Measurements from ENCODE around the gene OPHN1. TPM values are rescaled to one million over a fixed set of nuclear protein-coding genes. Genes with fewer than 3 reads are reported as not detected.
"Not testable (repeated sequence)": the region's sequence is repeated elsewhere in the genome, so short reads cannot be mapped to it uniquely, and the experiment has no call there.

OPHN1 gene
- total and polyA plus RNA-seq, 3 experiments from 2014 or later: 0.20 TPM; not detected in 2

DNA sequence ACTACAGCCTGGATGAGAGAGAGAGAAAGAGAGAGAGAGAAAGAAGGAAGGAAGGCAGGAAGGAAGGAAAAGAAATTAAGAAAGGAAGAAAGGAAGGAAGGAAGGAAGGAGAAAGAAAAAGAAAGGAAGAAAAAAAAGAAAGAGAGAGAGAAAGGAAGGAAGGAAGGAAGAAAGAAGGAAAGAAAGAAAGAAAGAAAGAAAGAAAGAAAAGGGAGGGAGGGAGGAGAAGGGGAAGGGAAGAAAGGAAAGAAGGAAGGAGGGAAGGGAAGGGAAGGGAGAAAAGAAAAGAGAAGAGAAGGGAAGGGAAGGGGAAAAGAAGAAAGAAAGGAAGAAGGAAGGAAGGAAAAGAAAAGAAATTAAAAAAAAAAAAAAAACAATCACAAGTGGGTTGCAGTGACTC, 146.3 kb downstream of the OPHN1 start:
- Mint-ChIP-seq H3K27ac (no peak overlapping the region), H3K36me3 (no peaks in the 10 kb centered on the region)

GRCh38 chrX:68286076-68286475, 147.2 kb downstream of the OPHN1 start:
- no peak overlapping the region for H3K27ac ChIP-seq (ENCODE audit: low read depth, low read length)
- Mint-ChIP-seq H3K27me3 (peaks cover 0 to 9% of the 10 kb centered on the region in 2 donors), H3K27ac (no peak overlapping the region), H3K4me3 (no peak overlapping the region), H3K9me3 (peaks cover 0 to 1% (median 0%) of the 10 kb centered on the region in 5 donors), H3K4me1 (no peaks in the 10 kb centered on the region), H3K36me3 (no peaks in the 10 kb centered on the region)
- no peak for DNase-seq
- H3K27me3 ChIP-seq (ENCODE audit: insufficient read depth, low read length, poor library complexity, severe bottlenecking): no peaks in the 10 kb centered on the region
- no peaks in the 10 kb centered on the region for H3K9me3 ChIP-seq (ENCODE audit: low read length)
- H3K4me1 ChIP-seq (ENCODE audit: insufficient read depth, low read length): no peaks in the 10 kb centered on the region
- no peaks in the 10 kb centered on the region for H3K36me3 ChIP-seq (ENCODE audit: insufficient read depth, low read length)
- CTCF ChIA-PET: no interaction called here
- H3K4me3 ChIP-seq (ENCODE audit: low read length): no peak overlapping the region
- POLR2A ChIA-PET: no interaction called here

More for the DNA sequence above, 146.3 kb downstream of the OPHN1 start:
- POLR2A ChIA-PET: no interaction called here
- DNase-seq: no peak
- Histone ChIP-seq H3K27ac (ENCODE audit: low read depth, low read length) (no peak overlapping the region), H3K4me1 (ENCODE audit: insufficient read depth, low read length) (no peaks in the 10 kb centered on the region), H3K9me3 (ENCODE audit: low read length) (no peaks in the 10 kb centered on the region), H3K4me3 (ENCODE audit: low read length) (no peak overlapping the region), H3K27me3 (ENCODE audit: insufficient read depth, low read length, poor library complexity, severe bottlenecking) (no peaks in the 10 kb centered on the region), H3K36me3 (ENCODE audit: insufficient read depth, low read length) (no peaks in the 10 kb centered on the region)
- Mint-ChIP-seq H3K27me3 (peaks cover 0 to 9% of the 10 kb centered on the region in 2 donors), H3K4me1 (no peaks in the 10 kb centered on the region), H3K4me3 (no peak overlapping the region), H3K9me3 (peaks cover 0 to 1% (median 0%) of the 10 kb centered on the region in 5 donors)
- CTCF ChIA-PET: no interaction called here

GRCh38 chrX:68284281-68284904, 148.9 kb downstream of the OPHN1 start:
- POLR2A ChIA-PET: no interaction called here

DNA sequence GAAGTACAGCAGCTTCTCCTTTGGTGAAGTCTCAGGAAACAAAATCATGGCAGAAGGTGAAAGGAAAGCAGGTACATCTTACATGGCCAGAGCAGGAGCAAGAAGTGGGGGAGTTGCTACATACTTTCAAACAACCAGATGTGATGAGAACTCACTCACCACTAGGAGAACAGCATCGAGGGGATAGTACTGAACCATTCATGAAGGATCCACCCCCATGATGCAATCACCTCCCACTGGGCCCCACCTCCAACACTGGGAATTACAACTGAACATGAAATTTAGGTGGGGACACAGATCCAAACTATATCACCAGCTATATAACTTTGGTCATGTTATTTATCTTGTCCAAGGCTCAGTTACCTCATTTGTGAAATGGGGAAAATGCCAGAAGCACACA, 159.4 kb downstream of the OPHN1 start:
- POLR2A ChIA-PET: no interaction called here
- H3K4me1 Mint-ChIP-seq: no peaks in the 10 kb centered on the region
- CTCF ChIA-PET: no interaction called here

More at GRCh38 chrX:68284281-68284904, 148.9 kb downstream of the OPHN1 start:
- no peaks in the 10 kb centered on the region for H3K9me3 ChIP-seq (ENCODE audit: low read length)
- H3K9me3 Mint-ChIP-seq: peaks cover 0 to 1% (median 0%) of the 10 kb centered on the region in 5 donors
- H3K27me3 ChIP-seq (ENCODE audit: insufficient read depth, low read length, poor library complexity, severe bottlenecking): no peaks in the 10 kb centered on the region
- H3K4me3 ChIP-seq (ENCODE audit: low read length): no peak overlapping the region
- no peaks in the 10 kb centered on the region for H3K4me1 Mint-ChIP-seq
- no peaks in the 10 kb centered on the region for H3K36me3 ChIP-seq (ENCODE audit: insufficient read depth, low read length)
- no peak overlapping the region for H3K27ac Mint-ChIP-seq
- DNase-seq: no peak
- no peaks in the 10 kb centered on the region for H3K36me3 Mint-ChIP-seq
- H3K4me3 Mint-ChIP-seq: no peak overlapping the region
- peaks cover 0 to 8% of the 10 kb centered on the region in 2 donors for H3K27me3 Mint-ChIP-seq
- no peaks in the 10 kb centered on the region for H3K4me1 ChIP-seq (ENCODE audit: insufficient read depth, low read length)
- no peak overlapping the region for H3K27ac ChIP-seq (ENCODE audit: low read depth, low read length)
- CTCF ChIA-PET: no interaction called here

GRCh38 chrX:68264793-68265192, 168.5 kb downstream of the OPHN1 start:
- H3K4me3 Mint-ChIP-seq; H3K27me3 Mint-ChIP-seq; CTCF ChIA-PET; H3K4me1 ChIP-seq (ENCODE audit: insufficient read depth, low read length); H3K27ac Mint-ChIP-seq; H3K9me3 Mint-ChIP-seq; DNase-seq; H3K36me3 Mint-ChIP-seq; H3K9me3 ChIP-seq (ENCODE audit: low read length); H3K27me3 ChIP-seq (ENCODE audit: insufficient read depth, low read length, poor library complexity, severe bottlenecking); POLR2A ChIA-PET; H3K27ac ChIP-seq (ENCODE audit: low read depth, low read length); H3K4me3 ChIP-seq (ENCODE audit: low read length); H3K4me1 Mint-ChIP-seq; H3K36me3 ChIP-seq (ENCODE audit: insufficient read depth, low read length): not testable (repeated sequence)

More for the DNA sequence above, 159.4 kb downstream of the OPHN1 start:
- Histone ChIP-seq H3K4me3 (ENCODE audit: low read length) (no peak overlapping the region), H3K27ac (ENCODE audit: low read depth, low read length) (no peak overlapping the region), H3K9me3 (ENCODE audit: low read length) (no peaks in the 10 kb centered on the region), H3K36me3 (ENCODE audit: insufficient read depth, low read length) (no peaks in the 10 kb centered on the region), H3K4me1 (ENCODE audit: insufficient read depth, low read length) (no peaks in the 10 kb centered on the region), H3K27me3 (ENCODE audit: insufficient read depth, low read length, poor library complexity, severe bottlenecking) (no peaks in the 10 kb centered on the region)
- Mint-ChIP-seq H3K9me3 (no peaks in the 10 kb centered on the region), H3K36me3 (no peaks in the 10 kb centered on the region), H3K27ac (no peak overlapping the region), H3K27me3 (no peaks in the 10 kb centered on the region), H3K4me3 (no peak overlapping the region)
- DNase-seq: no peak

GRCh38 chrX:68261060-68261672, 172.1 kb downstream of the OPHN1 start:
- Mint-ChIP-seq H3K9me3 (no peaks in the 10 kb centered on the region), H3K4me3 (no peak overlapping the region), H3K4me1 (no peaks in the 10 kb centered on the region), H3K27me3 (peaks cover 0 to 7% of the 10 kb centered on the region in 2 donors), H3K36me3 (no peaks in the 10 kb centered on the region), H3K27ac (no peak overlapping the region)
- Histone ChIP-seq H3K36me3 (ENCODE audit: insufficient read depth, low read length) (no peaks in the 10 kb centered on the region), H3K4me1 (ENCODE audit: insufficient read depth, low read length) (no peaks in the 10 kb centered on the region), H3K4me3 (ENCODE audit: low read length) (no peak overlapping the region), H3K27ac (ENCODE audit: low read depth, low read length) (no peak overlapping the region), H3K27me3 (ENCODE audit: insufficient read depth, low read length, poor library complexity, severe bottlenecking) (no peaks in the 10 kb centered on the region), H3K9me3 (ENCODE audit: low read length) (no peaks in the 10 kb centered on the region)
- CTCF ChIA-PET: no interaction called here
- DNase-seq: no peak
- POLR2A ChIA-PET: no interaction called here

DNA sequence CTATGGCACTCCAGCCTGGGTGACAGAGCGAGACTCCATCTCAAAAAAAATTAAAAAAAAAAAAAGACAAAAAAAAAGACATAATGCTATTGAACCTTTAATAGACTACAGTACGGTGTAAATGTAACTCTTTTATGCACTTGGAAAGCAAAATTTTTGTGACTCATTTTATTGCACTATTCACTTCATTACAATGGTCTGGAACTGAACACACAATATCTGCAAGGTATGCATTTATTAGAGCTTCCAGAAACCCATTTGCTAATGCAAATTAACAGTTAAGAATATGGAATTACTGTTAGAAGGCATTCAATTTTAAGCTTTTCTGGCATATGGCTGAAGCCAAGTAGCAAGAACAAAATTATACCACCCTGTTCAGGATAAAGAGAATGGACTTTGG, 176.3 kb downstream of the OPHN1 start:
- POLR2A ChIA-PET: no interaction called here
- Mint-ChIP-seq H3K9me3 (no peaks in the 10 kb centered on the region), H3K4me1 (no peaks in the 10 kb centered on the region)

DNA sequence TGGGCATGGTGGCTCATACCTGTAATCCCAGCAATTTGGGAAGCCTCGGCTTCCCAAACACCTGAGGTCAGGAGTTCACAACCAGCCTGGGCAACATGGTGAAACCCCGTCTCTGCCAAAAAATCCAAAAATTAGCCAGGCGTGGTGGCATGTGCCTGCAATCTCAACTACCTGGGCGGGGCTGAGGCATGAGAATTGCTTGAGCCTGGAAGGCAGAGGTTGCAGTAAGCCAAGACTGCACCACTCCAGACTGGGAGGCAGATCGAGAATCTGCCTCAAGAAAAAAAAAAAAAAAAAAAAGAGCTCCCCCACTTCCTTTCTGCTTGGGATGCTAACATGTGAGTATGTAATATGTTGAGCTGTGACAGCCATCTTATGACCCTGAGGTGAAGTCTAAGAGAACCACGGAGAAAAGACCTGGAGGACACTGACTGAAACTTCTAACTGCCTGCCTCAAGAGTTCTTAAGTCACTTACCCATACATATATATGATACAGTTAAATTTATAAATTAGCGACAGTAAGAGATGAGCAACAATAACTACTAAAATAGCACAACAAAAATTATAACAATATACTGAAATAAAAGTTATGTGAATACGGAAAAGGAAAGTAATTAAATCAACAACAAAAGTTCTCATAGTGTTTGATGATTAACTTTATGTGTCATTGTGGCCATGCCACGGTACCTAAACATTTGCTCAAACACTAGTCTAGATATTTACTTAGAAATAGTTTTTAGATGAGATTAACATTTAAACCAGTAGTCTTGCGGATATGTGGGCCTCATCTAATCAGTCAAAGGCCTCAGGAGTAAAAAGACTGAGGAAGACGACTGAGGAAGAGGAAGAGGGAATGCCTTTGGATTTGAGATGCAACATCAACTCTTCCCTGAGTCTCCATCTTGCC, 178.3 kb downstream of the OPHN1 start:
- Histone ChIP-seq H3K4me3 (ENCODE audit: low read length) (no peak overlapping the region), H3K27me3 (ENCODE audit: insufficient read depth, low read length, poor library complexity, severe bottlenecking) (no peaks in the 10 kb centered on the region)
- H3K9me3 Mint-ChIP-seq: no peaks in the 10 kb centered on the region

More for the DNA sequence above, 176.3 kb downstream of the OPHN1 start:
- H3K4me1 ChIP-seq (ENCODE audit: insufficient read depth, low read length): no peaks in the 10 kb centered on the region
- Mint-ChIP-seq H3K36me3 (no peaks in the 10 kb centered on the region), H3K27ac (no peak overlapping the region), H3K4me3 (no peak overlapping the region), H3K27me3 (no peaks in the 10 kb centered on the region)
- no peaks in the 10 kb centered on the region for H3K27me3 ChIP-seq (ENCODE audit: insufficient read depth, low read length, poor library complexity, severe bottlenecking)
- H3K4me3 ChIP-seq (ENCODE audit: low read length): no peak overlapping the region
- no peaks in the 10 kb centered on the region for H3K36me3 ChIP-seq (ENCODE audit: insufficient read depth, low read length)
- CTCF ChIA-PET: no interaction called here
- H3K9me3 ChIP-seq (ENCODE audit: low read length): no peaks in the 10 kb centered on the region
- H3K27ac ChIP-seq (ENCODE audit: low read depth, low read length): no peak overlapping the region
- DNase-seq: no peak

More for the DNA sequence above, 178.3 kb downstream of the OPHN1 start:
- H3K36me3 Mint-ChIP-seq: no peaks in the 10 kb centered on the region
- H3K4me1 Mint-ChIP-seq: no peaks in the 10 kb centered on the region
- Histone ChIP-seq H3K27ac (ENCODE audit: low read depth, low read length) (no peak overlapping the region), H3K4me1 (ENCODE audit: insufficient read depth, low read length) (no peaks in the 10 kb centered on the region), H3K36me3 (ENCODE audit: insufficient read depth, low read length) (no peaks in the 10 kb centered on the region), H3K9me3 (ENCODE audit: low read length) (no peaks in the 10 kb centered on the region)
- H3K27me3 Mint-ChIP-seq: no peaks in the 10 kb centered on the region
- H3K27ac Mint-ChIP-seq: no peak overlapping the region
- POLR2A ChIA-PET: no interaction called here
- CTCF ChIA-PET: no interaction called here
- no peak for DNase-seq
- H3K4me3 Mint-ChIP-seq: no peak overlapping the region

Data from CD8-positive, alpha-beta memory T cell (primary cell).